ENCODE results near the gene SLC7A11. TPM values are rescaled to one million over a fixed set of nuclear protein-coding genes. Genes with fewer than 3 reads are reported as not detected.
"Not testable (repeated sequence)": the region's sequence is repeated elsewhere in the genome, so short reads cannot be mapped to it uniquely, and the experiment has no call there.

The SLC7A11 gene
- total RNA-seq, 1 experiment from 2014 or later: 10.1 TPM

DNA sequence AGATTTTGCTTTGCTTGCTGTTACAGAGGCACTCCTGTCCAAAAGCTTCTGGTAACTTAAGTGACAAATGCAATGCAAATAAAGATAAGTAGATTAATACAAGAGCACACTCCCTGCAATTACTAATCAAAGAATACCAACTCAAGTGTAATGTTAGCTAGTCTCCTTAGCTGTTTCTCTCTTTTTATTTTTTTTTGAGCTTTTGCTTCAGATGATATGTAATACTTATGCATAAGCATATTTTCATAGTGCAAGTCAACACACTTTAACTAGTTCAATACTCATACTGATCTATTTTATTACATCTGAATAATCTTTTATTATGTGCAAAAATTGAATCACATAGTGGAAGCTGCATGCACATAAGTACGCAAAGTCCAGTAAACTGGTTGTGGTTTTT, 2.7 kb downstream of the SLC7A11 start:
- Mint-ChIP-seq H3K4me1 (peaks cover 34% of the 10 kb centered on the region), H3K27me3 (ENCODE audit: low read depth) (no peaks in the 10 kb centered on the region), H3K36me3 (peaks cover 8% of the 10 kb centered on the region), H3K4me3 (peak overlapping the region; percentile 7; the same call in 1 of the 2 replicates), H3K27ac (no peak overlapping the region), H3K9me3 (no peaks in the 10 kb centered on the region)
- TF ChIP-seq ARID4B (CRISPR knock-in tag; IDR thresholded peaks at IDR 0.05; ENCODE audit: borderline replicate concordance) (no peak), ZNF416 (CRISPR knock-in tag; IDR thresholded peaks at IDR 0.05) (no peak), JUN (CRISPR knock-in tag; IDR thresholded peaks at IDR 0.05) (no peak), CTCF (IDR thresholded peaks at IDR 0.05) (no peak), ZNF232 (CRISPR knock-in tag; IDR thresholded peaks at IDR 0.05) (no peak)
- ChIA-PET POLR2A (no interaction called here), CTCF (no interaction called here)
- ATAC-seq (no peak), DNase-seq (ENCODE audit: low spot score) (no peak)

DNA sequence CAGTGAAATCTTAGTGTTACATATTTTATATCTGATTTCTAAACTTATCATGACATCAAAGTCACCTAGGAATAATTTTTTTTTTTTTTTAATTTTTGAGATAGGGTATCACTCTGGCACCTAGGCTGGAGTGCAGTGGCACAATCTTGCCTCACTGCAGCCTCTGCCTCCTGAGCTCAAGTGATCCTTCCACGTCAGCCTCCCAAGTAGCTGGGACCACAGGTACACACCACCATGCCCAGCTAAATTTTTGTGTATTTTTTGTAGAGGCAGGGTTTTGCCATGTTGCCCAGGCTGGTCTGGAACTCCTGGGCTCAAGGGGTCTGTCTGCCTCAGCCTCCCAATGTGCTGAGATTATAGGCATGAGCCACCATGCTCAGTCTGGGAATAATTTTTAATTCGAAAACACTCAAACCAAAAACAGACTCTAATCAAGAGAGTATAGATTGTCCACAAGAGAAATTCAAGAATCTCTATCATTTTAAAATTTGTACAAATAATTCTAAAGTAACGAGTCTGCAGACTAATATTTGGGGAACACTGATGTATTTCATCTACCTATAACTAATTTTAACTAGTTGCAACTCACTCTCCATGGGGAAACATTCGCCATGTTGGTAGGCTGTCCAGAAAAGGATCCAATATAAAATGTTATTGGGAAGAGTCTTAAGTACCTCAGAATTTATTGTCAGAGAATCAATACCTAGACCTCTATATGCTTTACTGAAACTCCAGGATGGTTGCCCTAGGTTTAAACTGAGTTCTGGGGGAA, 3.4 kb downstream of the SLC7A11 start:
- TF ChIP-seq, protein P1, sequence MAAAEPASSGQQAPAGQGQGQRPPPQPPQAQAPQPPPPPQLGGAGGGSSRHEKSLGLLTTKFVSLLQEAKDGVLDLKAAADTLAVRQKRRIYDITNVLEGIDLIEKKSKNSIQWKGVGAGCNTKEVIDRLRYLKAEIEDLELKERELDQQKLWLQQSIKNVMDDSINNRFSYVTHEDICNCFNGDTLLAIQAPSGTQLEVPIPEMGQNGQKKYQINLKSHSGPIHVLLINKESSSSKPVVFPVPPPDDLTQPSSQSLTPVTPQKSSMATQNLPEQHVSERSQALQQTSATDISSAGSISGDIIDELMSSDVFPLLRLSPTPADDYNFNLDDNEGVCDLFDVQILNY (CRISPR knock-in tag; IDR thresholded peaks at IDR 0.05): no peak
- TF ChIP-seq PRRX2 (CRISPR knock-in tag; IDR thresholded peaks at IDR 0.05): no peak
- no peak for TF ChIP-seq TEAD1 (CRISPR knock-in tag; IDR thresholded peaks at IDR 0.05)
- TF ChIP-seq, protein P2, sequence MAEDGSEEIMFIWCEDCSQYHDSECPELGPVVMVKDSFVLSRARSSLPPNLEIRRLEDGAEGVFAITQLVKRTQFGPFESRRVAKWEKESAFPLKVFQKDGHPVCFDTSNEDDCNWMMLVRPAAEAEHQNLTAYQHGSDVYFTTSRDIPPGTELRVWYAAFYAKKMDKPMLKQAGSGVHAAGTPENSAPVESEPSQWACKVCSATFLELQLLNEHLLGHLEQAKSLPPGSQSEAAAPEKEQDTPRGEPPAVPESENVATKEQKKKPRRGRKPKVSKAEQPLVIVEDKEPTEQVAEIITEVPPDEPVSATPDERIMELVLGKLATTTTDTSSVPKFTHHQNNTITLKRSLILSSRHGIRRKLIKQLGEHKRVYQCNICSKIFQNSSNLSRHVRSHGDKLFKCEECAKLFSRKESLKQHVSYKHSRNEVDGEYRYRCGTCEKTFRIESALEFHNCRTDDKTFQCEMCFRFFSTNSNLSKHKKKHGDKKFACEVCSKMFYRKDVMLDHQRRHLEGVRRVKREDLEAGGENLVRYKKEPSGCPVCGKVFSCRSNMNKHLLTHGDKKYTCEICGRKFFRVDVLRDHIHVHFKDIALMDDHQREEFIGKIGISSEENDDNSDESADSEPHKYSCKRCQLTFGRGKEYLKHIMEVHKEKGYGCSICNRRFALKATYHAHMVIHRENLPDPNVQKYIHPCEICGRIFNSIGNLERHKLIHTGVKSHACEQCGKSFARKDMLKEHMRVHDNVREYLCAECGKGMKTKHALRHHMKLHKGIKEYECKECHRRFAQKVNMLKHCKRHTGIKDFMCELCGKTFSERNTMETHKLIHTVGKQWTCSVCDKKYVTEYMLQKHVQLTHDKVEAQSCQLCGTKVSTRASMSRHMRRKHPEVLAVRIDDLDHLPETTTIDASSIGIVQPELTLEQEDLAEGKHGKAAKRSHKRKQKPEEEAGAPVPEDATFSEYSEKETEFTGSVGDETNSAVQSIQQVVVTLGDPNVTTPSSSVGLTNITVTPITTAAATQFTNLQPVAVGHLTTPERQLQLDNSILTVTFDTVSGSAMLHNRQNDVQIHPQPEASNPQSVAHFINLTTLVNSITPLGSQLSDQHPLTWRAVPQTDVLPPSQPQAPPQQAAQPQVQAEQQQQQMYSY (CRISPR knock-in tag; IDR thresholded peaks at IDR 0.05): no peak
- TF ChIP-seq ZNF532 (CRISPR knock-in tag; IDR thresholded peaks at IDR 0.05; ENCODE audit: borderline replicate concordance): no peak
- no peak for TF ChIP-seq ATF6 (CRISPR knock-in tag; IDR thresholded peaks at IDR 0.05)
- TF ChIP-seq MYBL2 (CRISPR knock-in tag; IDR thresholded peaks at IDR 0.05): no peak
- POLR2A ChIA-PET: interaction anchor here (1.0 kb wide), 2 partner anchors 10 to 12 kb away, joined by 3 to 4 read pairs; no protein-coding TSS in a partner anchor
- Mint-ChIP-seq H3K36me3 (peaks cover 8% of the 10 kb centered on the region), H3K27ac (no peak overlapping the region), H3K4me3 (no peak overlapping the region), H3K4me1 (peaks cover 29% of the 10 kb centered on the region), H3K27me3 (ENCODE audit: low read depth) (no peaks in the 10 kb centered on the region), H3K9me3 (no peaks in the 10 kb centered on the region)
- ATAC-seq (no peak), DNase-seq (ENCODE audit: low spot score) (no peak)
- CTCF ChIA-PET: no interaction called here

- POLR2A ChIA-PET: interaction anchor here (0.7 kb wide), 1 partner anchor 37 kb away, joined by 3 read pairs; no protein-coding TSS in a partner anchor
- H3K27ac Mint-ChIP-seq; H3K4me3 Mint-ChIP-seq; H3K9me3 Mint-ChIP-seq; ATAC-seq; CTCF ChIA-PET; H3K36me3 Mint-ChIP-seq; H3K27me3 Mint-ChIP-seq (ENCODE audit: low read depth); DNase-seq (ENCODE audit: low spot score): not testable (repeated sequence)
- H3K4me1 Mint-ChIP-seq: peaks cover 24% of the 10 kb centered on the region
Observed at GRCh38 chr4:138237132-138237531, 5.0 kb downstream of the SLC7A11 start.

Measured in WTC11 (cell line).